ENCODE data around the gene DGKG. TPM values are rescaled to one million over a fixed set of nuclear protein-coding genes. Genes with fewer than 3 reads are reported as not detected.

The DGKG gene
- total and polyA plus RNA-seq, 2 of the 8 experiments (the other 6 are each of a cell fraction or from before 2014, with no cell fraction given), result 0.30 to 0.48 TPM

- peaks cover 36 to 75% (median 61%) of the 10 kb centered on the region in 4 experiments for H3K27me3 ChIP-seq (replicated peaks in 1 of 4; ENCODE audit: control insufficient read depth in 3 of 4, extremely low read depth in 1 of 4, insufficient read depth in 3 of 4, low read length in 3 of 4)
- TF ChIP-seq TAF7 (optimal IDR thresholded peaks at IDR 0.05; ENCODE audit: borderline replicate concordance, low read depth, low read length), result no peak
- peak; percentile 59; the same call in 1 of the 2 replicates for TF ChIP-seq SUZ12 (IDR thresholded peaks at IDR 0.05; ENCODE audit: low read length)
- TF ChIP-seq ATF2 (IDR thresholded peaks at IDR 0.05; ENCODE audit: low read length), result peak; percentile 94
- TF ChIP-seq CTBP2 (IDR thresholded peaks at IDR 0.05; ENCODE audit: borderline replicate concordance, insufficient read depth, insufficient read length, low read length), result peak; percentile 16
- no peak for TF ChIP-seq SAP30 (IDR thresholded peaks at IDR 0.05; ENCODE audit: insufficient read depth, insufficient replicate concordance, low read length)
Observed at GRCh38 chr3:186193534-186194450, 168.2 kb downstream of the DGKG start.

More at GRCh38 chr3:186193534-186194450, 168.2 kb downstream of the DGKG start:
- H3K79me1 ChIP-seq (ENCODE audit: low read depth, low read length), result no peaks in the 10 kb centered on the region
- WGBS, 2 experiments (ENCODE audit: extremely low coverage in 1 of 2, insufficient coverage in 1 of 2, insufficient read length in 1 of 2, insufficient replicate concordance in 2 of 2, low coverage in 1 of 2, low lambda C conversion rate in 2 of 2, missing lambda C conversion rate in 1 of 2), result 3% methylated on average over 75 of the region's 75 CpGs; no CpG with 5 or more reads in 1 of the 2 experiments
- POLR2A ChIA-PET (ENCODE audit: partially characterized antibody), result interaction anchor here (0.6 to 2.6 kb wide), 17 partner anchors 9 to 256 kb away, joined by 3 to 24 read pairs (median 3); partner anchors contain the start of genes ETV5 and TRA2B
- peak overlapping the region; percentile 19 to 70 (median 57) for H3K4me3 ChIP-seq (ENCODE audit: extremely low read depth in 1 of 4, insufficient read depth in 2 of 4, low read depth in 3 of 4, low read length in 4 of 4)
- no peak overlapping the region for H3K4ac ChIP-seq (replicated peaks; ENCODE audit: insufficient read length, low read depth, low read length)
- H3K9ac ChIP-seq (replicated peaks in 1 of 4; ENCODE audit: extremely low read depth in 1 of 4, low read depth in 3 of 4, low read length in 3 of 4), result peak overlapping the region in 3 of 4 experiments; percentile 55 to 60 (median 60); a peak in 6 of 7 replicates
- no peaks in the 10 kb centered on the region for H3K36me3 ChIP-seq (ENCODE audit: control insufficient read depth in 2 of 4, insufficient read depth in 4 of 4, low read length in 3 of 4)
- H4K20me1 ChIP-seq (replicated peaks in 1 of 2; ENCODE audit: control insufficient read depth in 1 of 2, insufficient read depth in 2 of 2, low read length in 2 of 2), result peaks cover 0 to 2% of the 10 kb centered on the region in 2 experiments
- peaks cover 3 to 8% (median 4%) of the 10 kb centered on the region in 4 experiments; a peak in 6 of 7 replicates for H3K4me1 ChIP-seq (replicated peaks in 1 of 4; ENCODE audit: control insufficient read depth in 3 of 4, insufficient read depth in 4 of 4, low read length in 3 of 4)
- H4K8ac ChIP-seq (ENCODE audit: extremely low read depth, insufficient read depth, low read length), result peak overlapping the region; percentile 90; the same call in 1 of the 2 replicates
- H2BK12ac ChIP-seq (ENCODE audit: low read depth, low read length), result peak overlapping the region; percentile 91
- H3K56ac ChIP-seq (replicated peaks; ENCODE audit: insufficient read length, low read depth, low read length), result no peak overlapping the region
- peak; percentile 31 to 80 for DNase-seq (ENCODE audit: low read depth in 1 of 2, low spot score in 2 of 2)
- peak; percentile 77 for FAIRE-seq
- H2BK5ac ChIP-seq (ENCODE audit: low read depth, low read length), result no peak overlapping the region; the same call in 1 of the 2 replicates
- no peak overlapping the region for H2AK5ac ChIP-seq (ENCODE audit: low read depth, low read length)
- no peaks in the 10 kb centered on the region for H3K79me2 ChIP-seq (ENCODE audit: control insufficient read depth in 1 of 2, insufficient read depth in 2 of 2, low read length in 2 of 2)
- H2BK15ac ChIP-seq (ENCODE audit: low read length), result peak overlapping the region; percentile 88; the same call in 1 of the 2 replicates
- peak overlapping the region; percentile 81; the same call in 1 of the 2 replicates for H3K18ac ChIP-seq (ENCODE audit: extremely low read depth, low read length)
- H2BK20ac ChIP-seq (ENCODE audit: low read length), result 0 out of 2 replicates have a peak overlapping the region, but pooled peaks have one; percentile 32
- peak overlapping the region; percentile 92 to 94 for H3K4me2 ChIP-seq (ENCODE audit: insufficient read depth in 1 of 2, low read depth in 2 of 2, low read length in 2 of 2)
- no peak overlapping the region; the same call in 1 of the 2 replicates for H2AFZ ChIP-seq (ENCODE audit: low read length)
- H2BK120ac ChIP-seq (replicated peaks; ENCODE audit: low read depth, low read length), result no peak overlapping the region
- no peak overlapping the region for H3K27ac ChIP-seq (ENCODE audit: low read depth, low read length)
- CTCF ChIA-PET (ENCODE audit: partially characterized antibody), result interaction anchor here (1.1 to 1.6 kb wide), 2 partner anchors 8 to 120 kb away, joined by 3 read pairs; no protein-coding TSS in a partner anchor
- no peak overlapping the region for H3K23ac ChIP-seq (ENCODE audit: insufficient read length)
- H4K5ac ChIP-seq (ENCODE audit: insufficient read length, low read depth, low read length), result no peak overlapping the region
- peaks cover 7% of the 10 kb centered on the region; the same call in 1 of the 2 replicates for H3K23me2 ChIP-seq (ENCODE audit: low read depth, low read length)
- H3K9me3 ChIP-seq (ENCODE audit: insufficient read depth in 2 of 2, low read depth in 1 of 2, low read length in 1 of 2), result no peaks in the 10 kb centered on the region
- H3K14ac ChIP-seq (ENCODE audit: insufficient read length), result no peak overlapping the region
- peak overlapping the region; percentile 78 for H4K91ac ChIP-seq (replicated peaks; ENCODE audit: insufficient read length, low read length)
